HG03139 (cell line): ENCODE data around the gene NEU3.
"Not testable (repeated sequence)": the region's sequence is repeated elsewhere in the genome, so short reads cannot be mapped to it uniquely, and the experiment has no call there.

ENCODE experiments used
- ATAC-seq: cut with Tn5 transposase; IDR thresholded peaks from one replicate; pipeline ENCODE4 v1.9.1; 2021; ENCODE audit not compliant: unreplicated experiment

Gene NEU3

GRCh38 chr11:75028724-75029123 is 40.0 kb downstream of the NEU3 start:
- no peak for ATAC-seq

DNA sequence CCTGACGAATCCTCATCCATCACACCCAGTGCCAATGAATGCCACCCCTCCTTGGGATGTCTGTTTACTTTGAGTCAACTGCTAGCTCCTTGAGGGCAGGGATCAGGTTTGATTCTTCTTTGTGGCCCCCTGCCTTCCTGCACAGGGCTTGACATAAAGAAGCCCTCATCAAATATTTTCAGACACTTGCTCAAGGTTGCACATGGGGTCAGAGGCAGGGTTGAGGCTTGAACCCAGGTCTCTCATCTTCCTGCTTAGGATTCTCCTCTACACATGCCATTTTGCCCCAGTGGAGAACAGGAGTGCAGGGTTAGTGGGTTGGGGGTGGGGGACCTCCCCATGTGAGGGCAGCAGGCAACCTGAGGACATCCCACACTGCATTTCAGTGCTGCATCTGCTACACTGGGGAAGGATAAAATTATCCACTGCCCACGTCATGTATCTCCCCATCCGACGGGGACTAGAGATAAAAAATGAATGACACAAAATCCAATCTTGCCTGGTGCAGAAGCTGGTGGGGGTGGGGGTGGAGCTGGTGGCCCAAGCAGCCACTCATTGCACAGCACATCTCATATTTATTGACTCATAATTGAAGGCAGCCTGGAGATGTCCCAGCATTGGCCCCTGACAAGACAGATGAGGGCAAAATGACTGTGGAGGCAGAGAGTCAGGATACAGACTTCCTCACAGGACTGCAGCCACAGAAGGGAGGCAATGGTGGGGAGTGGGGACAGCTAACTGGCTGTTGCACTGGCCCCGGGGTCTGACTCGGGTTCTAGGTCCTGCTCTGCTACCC is 41.3 kb downstream of the NEU3 start:
- ATAC-seq, result no peak

- ATAC-seq, result no peak
These were observed 42.6 kb downstream of the NEU3 start for GRCh38 chr11:75031224-75031753.

DNA sequence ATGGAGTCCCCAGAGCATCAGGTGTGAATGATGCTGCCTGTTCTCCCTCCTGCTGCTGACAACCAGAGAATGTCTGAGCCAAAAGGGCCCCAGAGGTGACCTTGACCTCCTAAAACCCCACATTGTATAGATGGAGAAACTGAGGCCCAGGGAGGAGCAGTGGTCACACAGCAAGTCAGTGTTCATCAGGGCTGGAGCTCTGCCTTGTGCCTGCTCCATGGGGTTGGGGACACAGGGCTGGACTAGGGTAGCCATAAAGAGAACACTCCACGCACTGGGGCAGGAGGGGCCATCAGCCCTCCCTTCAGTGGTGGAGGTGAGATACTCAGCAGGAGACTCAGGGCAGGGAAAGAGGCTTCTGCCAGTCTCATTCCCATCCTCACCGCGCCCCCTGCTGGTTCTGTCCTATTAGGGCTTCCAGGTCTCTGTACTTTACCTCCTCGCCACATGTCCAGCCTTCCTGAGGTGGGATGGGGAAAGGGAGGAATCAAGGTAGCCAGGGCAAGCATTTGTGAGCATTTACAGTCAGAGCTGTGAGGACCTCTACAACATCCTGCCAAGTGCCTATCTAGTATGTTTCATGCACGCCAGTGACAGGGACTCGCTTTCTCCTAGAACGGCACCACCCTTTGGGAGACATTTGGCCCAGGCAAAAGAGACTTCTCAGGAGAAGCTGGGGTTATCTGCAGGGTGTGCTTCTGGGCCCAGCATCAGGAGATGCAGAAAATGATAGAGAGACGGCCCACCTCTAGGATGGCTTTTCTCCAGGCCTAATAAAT is 43.2 kb downstream of the NEU3 start:
- no peak for ATAC-seq

- no peak for ATAC-seq
These were observed 43.8 kb downstream of the NEU3 start for GRCh38 chr11:75032550-75032935.

- ATAC-seq, result no peak
These were observed 45.2 kb downstream of the NEU3 start for GRCh38 chr11:75033916-75034315.

DNA sequence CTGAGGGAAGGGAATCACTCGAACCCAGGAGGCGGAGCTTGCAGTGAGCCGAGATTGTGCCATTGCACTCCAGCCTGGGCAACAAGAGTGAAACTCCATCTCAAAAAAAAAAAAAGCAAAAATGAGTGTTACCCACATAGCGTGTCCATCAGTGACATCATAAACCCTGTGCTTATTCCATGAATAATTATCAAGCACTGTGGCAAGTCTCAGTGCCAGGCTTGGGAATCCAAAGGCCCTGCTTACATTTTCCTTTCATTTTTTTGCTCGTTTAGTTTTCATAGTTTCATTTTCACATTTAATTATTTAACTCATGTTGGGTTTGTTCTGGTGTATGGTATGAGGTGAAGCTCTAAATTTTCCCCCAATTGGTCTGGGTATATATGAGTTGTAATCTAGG is 46.5 kb downstream of the NEU3 start:
- ATAC-seq, result no peak

DNA sequence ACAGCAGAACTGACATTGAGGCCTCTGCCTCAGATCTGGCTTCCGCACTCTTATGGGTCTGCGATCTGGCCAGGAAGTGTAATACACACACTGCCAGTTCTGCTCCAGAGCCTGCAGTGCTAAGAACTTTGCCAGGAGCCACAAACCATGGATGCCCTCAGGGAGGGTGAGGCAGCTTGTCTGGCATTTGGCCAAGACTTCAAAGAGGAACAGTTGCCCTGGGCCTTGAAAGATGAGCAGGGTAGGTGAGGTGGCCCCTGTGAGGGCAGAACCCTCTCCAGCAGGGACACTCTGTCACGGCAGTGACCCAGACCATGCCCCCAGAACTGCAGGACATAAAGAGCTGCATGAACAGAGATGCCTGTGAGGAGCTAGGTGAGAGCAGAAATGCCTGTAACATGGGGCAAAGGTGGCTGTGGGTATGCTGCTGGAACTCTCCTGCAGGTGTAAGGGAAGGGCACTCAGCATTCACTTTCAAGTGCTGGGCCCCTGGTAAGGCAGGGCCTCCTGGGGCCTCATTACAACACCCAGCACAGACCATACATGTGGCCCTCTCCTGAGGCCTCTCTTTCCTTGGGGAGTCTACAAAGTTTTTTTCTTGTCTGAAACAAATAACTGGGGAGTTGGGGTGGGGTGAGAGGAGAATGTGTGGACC is 47.3 kb downstream of the NEU3 start:
- no peak for ATAC-seq

DNA sequence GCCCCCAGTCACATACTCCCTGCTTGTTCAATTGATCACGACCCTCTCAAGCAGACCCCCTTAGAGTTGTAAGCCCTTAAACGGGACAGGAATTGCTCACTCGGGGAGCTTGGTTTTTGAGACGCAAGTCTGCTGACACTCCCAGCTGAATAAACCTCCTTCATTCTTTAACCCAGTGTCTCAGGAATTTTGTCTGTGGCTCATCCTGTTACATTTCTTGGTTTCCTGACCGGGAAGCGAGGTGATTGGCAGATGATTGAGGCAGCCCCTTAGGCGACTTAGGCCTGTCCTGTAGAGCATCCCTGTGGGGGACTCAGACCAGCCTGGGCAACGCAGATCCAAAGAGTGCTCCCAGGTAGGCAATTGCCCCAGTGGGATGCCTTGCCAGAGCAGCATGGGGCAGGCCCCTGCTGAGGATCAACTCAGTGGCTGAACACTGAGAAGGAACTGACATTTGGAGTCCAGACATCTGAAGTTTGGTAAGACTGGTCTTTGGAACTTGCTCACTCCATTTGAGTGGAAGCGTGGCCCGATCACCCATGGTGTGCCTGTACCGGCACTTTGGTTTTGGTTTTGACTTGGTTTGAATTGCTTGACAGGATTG is 51.5 kb downstream of the NEU3 start:
- ATAC-seq, result no peak

GRCh38 chr11:75041263-75041662 is 52.5 kb downstream of the NEU3 start:
- no peak for ATAC-seq

- not testable (repeated sequence) for ATAC-seq
These were observed 53.1 kb downstream of the NEU3 start for GRCh38 chr11:75041821-75042220.

DNA sequence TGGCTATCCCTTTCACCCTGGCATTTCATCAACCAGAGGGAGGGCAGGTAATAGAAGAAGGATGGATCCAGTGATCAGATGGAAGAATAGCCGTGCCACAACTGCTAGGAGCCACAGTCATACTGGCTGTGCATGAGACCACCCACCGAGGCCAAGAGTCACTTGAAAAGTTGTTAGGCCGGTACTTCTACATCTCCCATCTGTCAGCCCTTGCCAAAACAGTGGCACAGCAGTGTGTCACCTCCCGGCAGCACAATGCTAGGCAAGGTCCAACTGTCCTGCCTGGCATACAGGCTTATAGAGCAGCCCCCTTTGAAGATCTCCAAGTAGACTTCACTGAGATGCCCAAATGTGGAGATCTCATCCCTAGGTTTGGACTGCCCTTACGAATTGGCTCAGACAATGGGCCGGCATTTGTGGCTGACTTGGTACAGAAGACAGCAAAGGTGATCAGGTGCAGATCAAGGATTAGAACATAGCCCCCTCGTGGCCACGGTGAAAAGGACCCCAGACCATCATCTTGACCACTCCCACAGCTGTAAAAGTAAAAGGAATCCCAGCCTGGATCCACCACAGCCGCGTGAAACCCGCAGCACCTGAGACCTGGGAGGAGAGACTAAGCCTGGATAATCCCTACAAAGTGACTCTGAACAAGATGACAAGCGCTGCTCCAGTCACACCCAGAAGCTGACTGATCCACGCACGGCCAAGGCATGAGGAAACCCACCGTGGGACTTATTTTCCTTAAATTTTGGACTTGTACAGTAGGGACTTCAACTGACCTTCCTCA is 55.8 kb downstream of the NEU3 start:
- not testable (repeated sequence) for ATAC-seq

- ATAC-seq, result not testable (repeated sequence)
These were observed 57.9 kb downstream of the NEU3 start for GRCh38 chr11:75046668-75047067.

GRCh38 chr11:75047191-75047590 is 58.5 kb downstream of the NEU3 start:
- ATAC-seq, result no peak

- not testable (repeated sequence) for ATAC-seq
These were observed 61.0 kb downstream of the NEU3 start for GRCh38 chr11:75049501-75050266.

DNA sequence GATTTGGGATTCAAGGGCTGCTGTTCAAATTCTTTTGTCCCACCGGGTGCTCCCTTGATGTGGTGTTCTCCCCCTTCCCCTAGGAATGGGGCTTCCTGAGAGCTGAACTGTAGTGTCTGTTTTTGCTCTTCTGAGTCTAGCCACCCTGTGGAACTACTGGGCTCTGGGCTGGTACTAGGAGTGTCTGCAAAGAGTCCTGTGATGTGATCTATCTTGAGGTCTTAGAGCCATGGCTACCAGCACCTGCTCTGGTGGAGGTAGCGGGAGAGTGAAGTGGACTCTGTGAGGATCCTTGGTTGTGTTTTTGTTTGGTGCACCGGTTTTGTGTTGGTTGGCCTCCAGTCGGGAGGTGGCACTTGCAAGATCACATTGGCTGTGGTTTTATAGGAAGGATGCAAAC is 61.8 kb downstream of the NEU3 start:
- no peak for ATAC-seq

GRCh38 chr11:75051043-75051442 is 62.3 kb downstream of the NEU3 start:
- no peak for ATAC-seq

DNA sequence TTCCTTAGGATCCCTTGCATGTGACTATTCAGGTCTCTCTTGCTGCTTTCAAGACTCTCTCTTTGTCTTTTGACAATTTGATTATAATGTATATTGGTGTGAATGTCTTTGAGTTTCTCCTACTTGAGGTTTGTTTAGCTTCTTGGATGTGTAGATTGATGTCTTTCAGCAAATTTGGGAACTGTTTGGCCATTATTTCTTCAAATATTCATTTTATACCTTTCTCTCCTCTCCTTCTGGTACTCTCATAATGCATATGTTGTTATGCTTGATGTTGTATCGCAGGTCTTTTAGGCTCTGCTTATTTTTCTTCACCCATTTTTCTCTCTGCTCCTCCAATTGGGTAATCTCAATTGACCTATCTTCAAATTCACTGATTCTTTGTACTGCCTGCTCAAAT is 63.7 kb downstream of the NEU3 start:
- ATAC-seq, result no peak

DNA sequence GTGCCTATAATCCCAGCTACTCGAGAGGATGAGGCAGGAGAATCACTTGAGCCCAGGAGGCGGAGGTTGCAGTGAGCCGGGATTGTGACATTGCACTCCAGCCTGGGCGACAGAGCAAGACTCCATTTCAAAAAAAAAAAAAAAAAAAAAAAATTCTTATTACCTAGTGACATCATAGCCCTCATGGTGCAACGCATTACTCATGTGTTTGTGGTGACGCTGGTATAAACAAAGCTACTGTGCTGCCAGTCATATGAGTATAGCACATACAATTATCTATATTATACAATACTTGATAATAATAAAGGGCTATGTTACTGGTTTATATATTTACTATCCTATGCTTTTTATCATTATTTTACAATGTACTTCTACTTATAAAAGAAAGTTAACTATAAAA is 66.8 kb downstream of the NEU3 start:
- ATAC-seq, result no peak

GRCh38 chr11:75056814-75057213 is 68.1 kb downstream of the NEU3 start:
- no peak for ATAC-seq
